GM21528 (cell line): ENCODE data around the gene HTT.

ENCODE experiments used
- ATAC-seq: cut with Tn5 transposase; IDR thresholded peaks from one replicate; pipeline ENCODE4 v1.9.1; 2021; ENCODE audit warnings: mild to moderate bottlenecking, moderate library complexity; ENCODE audit not compliant: unreplicated experiment, low FRiP score

HTT gene

GRCh38 chr4:3284734-3285557 is 210.5 kb downstream of the HTT start:
- ATAC-seq: no peak

- ATAC-seq: peak; percentile 80
Measured at GRCh38 chr4:3285558-3286334, 211.3 kb downstream of the HTT start.

GRCh38 chr4:3286335-3287175 is 212.1 kb downstream of the HTT start:
- ATAC-seq: peak; percentile 19

GRCh38 chr4:3287271-3287971 is 212.9 kb downstream of the HTT start:
- no peak for ATAC-seq

GRCh38 chr4:3287972-3288570 is 213.6 kb downstream of the HTT start:
- ATAC-seq: no peak

- ATAC-seq: no peak
Measured at GRCh38 chr4:3288571-3289094, 214.2 kb downstream of the HTT start.

GRCh38 chr4:3290476-3290875 is 216.0 kb downstream of the HTT start:
- ATAC-seq: no peak

GRCh38 chr4:3290889-3291321 is 216.4 kb downstream of the HTT start:
- ATAC-seq: no peak

GRCh38 chr4:3291411-3291968 is 217.0 kb downstream of the HTT start:
- ATAC-seq: no peak

GRCh38 chr4:3291969-3292570 is 217.6 kb downstream of the HTT start:
- peak; percentile 17 for ATAC-seq

- ATAC-seq: peak; percentile 74
Measured at GRCh38 chr4:3292571-3293400, 218.3 kb downstream of the HTT start, which contains the start of gene RGS12. RGS12 (plus strand) TSS chr4:3293021; CDS start chr4:3316171, 23,150 bp downstream.
